HEK293 (cell line): ENCODE measurements around the gene THAP3.

ENCODE experiments used
- GLI4 ChIP-seq: fragments of 450-650 bp; formaldehyde crosslinking; IDR thresholded peaks from 2 replicates; pipeline ENCODE4 v1.5.1; 2016; ENCODE audit warnings: missing biosample characterization, missing genetic modification characterization
- HIC1 ChIP-seq: fragments of 450-650 bp; formaldehyde crosslinking; IDR thresholded peaks from 2 replicates; pipeline ENCODE4 v1.5.1; 2016; ENCODE audit warnings: missing biosample characterization, missing genetic modification characterization
- HOXA7 ChIP-seq: sonication (generic); formaldehyde crosslinking; IDR thresholded peaks from 2 replicates; pipeline ENCODE4 v1.8.1; 2022; ENCODE audit warnings: missing genetic modification reagents, borderline replicate concordance
- HOXC10 ChIP-seq: sonication (generic); formaldehyde crosslinking; IDR thresholded peaks from 2 replicates; pipeline ENCODE4 v1.8.1; 2023; ENCODE audit warnings: mild to moderate bottlenecking, missing genetic modification reagents
- IKZF3 ChIP-seq: fragments of 450-650 bp; IDR thresholded peaks from 2 replicates; pipeline ENCODE4 v1.5.0; 2018; ENCODE audit warnings: missing biosample characterization, mild to moderate bottlenecking, missing genetic modification characterization, moderate library complexity
- KLF1 ChIP-seq: fragments of 450-650 bp; formaldehyde crosslinking; IDR thresholded peaks from 2 replicates; pipeline ENCODE4 v1.5.1; 2016; ENCODE audit warnings: missing biosample characterization, missing genetic modification characterization
- KLF17 ChIP-seq: fragments of 450-650 bp; formaldehyde crosslinking; IDR thresholded peaks from 2 replicates; pipeline ENCODE4 v1.5.1; 2016; ENCODE audit warnings: missing biosample characterization, missing genetic modification characterization
- KLF7 ChIP-seq: fragments of 450-650 bp; formaldehyde crosslinking; IDR thresholded peaks from 2 replicates; pipeline ENCODE4 v1.5.1; 2016; ENCODE audit warnings: missing biosample characterization, missing genetic modification characterization, borderline replicate concordance
- KLF9 ChIP-seq: fragments of 450-650 bp; formaldehyde crosslinking; IDR thresholded peaks from 2 replicates; pipeline ENCODE4 v1.5.1; 2016; ENCODE audit warnings: missing biosample characterization, missing genetic modification characterization, low read depth
- OVOL3 ChIP-seq: fragments of 450-650 bp; formaldehyde crosslinking; IDR thresholded peaks from 2 replicates; pipeline ENCODE4 v1.5.1; 2016; ENCODE audit warnings: missing biosample characterization, missing genetic modification characterization
- PRDM6 ChIP-seq: fragments of 450-650 bp; formaldehyde crosslinking; IDR thresholded peaks from 2 replicates; pipeline ENCODE4 v1.5.1; 2017; ENCODE audit warnings: missing biosample characterization, missing genetic modification characterization
- REPIN1 ChIP-seq: fragments of 450-650 bp; formaldehyde crosslinking; IDR thresholded peaks from 2 replicates; pipeline ENCODE4 v1.5.1; 2017; ENCODE audit warnings: missing biosample characterization, missing genetic modification characterization, low read depth
- SP3 ChIP-seq: fragments of 450-650 bp; formaldehyde crosslinking; IDR thresholded peaks from 2 replicates; pipeline ENCODE4 v1.5.1; 2016; ENCODE audit warnings: missing biosample characterization, missing genetic modification characterization
- SP7 ChIP-seq: fragments of 450-650 bp; formaldehyde crosslinking; IDR thresholded peaks from 2 replicates; pipeline ENCODE4 v1.5.1; 2016; ENCODE audit warnings: missing biosample characterization, missing genetic modification characterization
- ZBTB20 ChIP-seq: fragments of 450-650 bp; formaldehyde crosslinking; IDR thresholded peaks from 2 replicates; pipeline ENCODE4 v1.5.1; 2016; ENCODE audit warnings: missing biosample characterization, missing genetic modification characterization
- ZBTB26 ChIP-seq: fragments of 450-650 bp; formaldehyde crosslinking; optimal IDR thresholded peaks from 2 replicates; pipeline ENCODE3; 2016; ENCODE audit warnings: missing biosample characterization, mild to moderate bottlenecking, missing genetic modification characterization
- ZBTB8A ChIP-seq: fragments of 450-650 bp; formaldehyde crosslinking; IDR thresholded peaks from 2 replicates; pipeline ENCODE4 v1.5.1; 2016; ENCODE audit warnings: missing biosample characterization, missing genetic modification characterization
- ZEB2 ChIP-seq: fragments of 450-650 bp; formaldehyde crosslinking; IDR thresholded peaks from 2 replicates; pipeline ENCODE4 v1.5.1; 2016; ENCODE audit warnings: missing biosample characterization, missing genetic modification characterization
- ZFHX2 ChIP-seq: fragments of 450-650 bp; formaldehyde crosslinking; conservative IDR thresholded peaks from 2 replicates; pipeline ENCODE4 v1.5.1; 2016; ENCODE audit warnings: missing biosample characterization, missing genetic modification characterization
- ZFP69B ChIP-seq: fragments of 450-650 bp; formaldehyde crosslinking; IDR thresholded peaks from 2 replicates; pipeline ENCODE4 v1.5.1; 2016; ENCODE audit warnings: missing biosample characterization, missing genetic modification characterization
- ZNF112 ChIP-seq: fragments of 450-650 bp; formaldehyde crosslinking; IDR thresholded peaks from 2 replicates; pipeline ENCODE4 v1.5.0; 2017; ENCODE audit warnings: missing biosample characterization, missing genetic modification characterization
- ZNF155 ChIP-seq: fragments of 450-650 bp; formaldehyde crosslinking; IDR thresholded peaks from 2 replicates; pipeline ENCODE4 v1.5.1; 2016; ENCODE audit warnings: missing biosample characterization, missing genetic modification characterization
- ZNF16 ChIP-seq: fragments of 450-650 bp; formaldehyde crosslinking; IDR thresholded peaks from 2 replicates; pipeline ENCODE4 v1.5.1; 2016; ENCODE audit warnings: low read depth, missing biosample characterization, missing genetic modification characterization
- ZNF214 ChIP-seq: fragments of 450-650 bp; formaldehyde crosslinking; IDR thresholded peaks from 2 replicates; pipeline ENCODE4 v1.5.1; 2017; ENCODE audit warnings: missing biosample characterization, mild to moderate bottlenecking, missing genetic modification characterization, borderline replicate concordance
- ZNF266 ChIP-seq: fragments of 450-650 bp; formaldehyde crosslinking; IDR thresholded peaks from 2 replicates; pipeline ENCODE4 v1.5.1; 2016; ENCODE audit warnings: missing biosample characterization, missing genetic modification characterization, low read depth
- ZNF324 ChIP-seq: fragments of 450-650 bp; formaldehyde crosslinking; IDR thresholded peaks from 2 replicates; pipeline ENCODE4 v1.5.1; 2016; ENCODE audit warnings: missing biosample characterization, missing genetic modification characterization
- ZNF335 ChIP-seq: fragments of 450-650 bp; formaldehyde crosslinking; conservative IDR thresholded peaks from 2 replicates; pipeline ENCODE4 v1.5.1; 2016; ENCODE audit warnings: missing biosample characterization, missing genetic modification characterization
- ZNF350 ChIP-seq: fragments of 450-650 bp; formaldehyde crosslinking; IDR thresholded peaks from 2 replicates; pipeline ENCODE4 v1.5.0; 2017; ENCODE audit warnings: missing biosample characterization, mild to moderate bottlenecking, missing genetic modification characterization
- ZNF529 ChIP-seq: fragments of 450-650 bp; formaldehyde crosslinking; IDR thresholded peaks from 2 replicates; pipeline ENCODE4 v1.5.1; 2017; ENCODE audit warnings: missing genetic modification characterization, missing biosample characterization; ENCODE audit not compliant: insufficient replicate concordance
- ZNF555 ChIP-seq: fragments of 450-650 bp; formaldehyde crosslinking; conservative IDR thresholded peaks from 2 replicates; pipeline ENCODE4 v1.5.1; 2017; ENCODE audit warnings: missing biosample characterization, mild to moderate bottlenecking, missing genetic modification characterization, inconsistent platforms
- ZNF596 ChIP-seq: fragments of 450-650 bp; IDR thresholded peaks from 2 replicates; pipeline ENCODE4 v1.5.0; 2018; ENCODE audit warnings: missing biosample characterization, mild to moderate bottlenecking, missing genetic modification characterization, moderate library complexity
- ZNF610 ChIP-seq: fragments of 450-650 bp; formaldehyde crosslinking; IDR thresholded peaks from 2 replicates; pipeline ENCODE4 v1.5.1; 2016; ENCODE audit warnings: missing biosample characterization, missing genetic modification characterization, borderline replicate concordance
- ZNF623 ChIP-seq: fragments of 450-650 bp; formaldehyde crosslinking; IDR thresholded peaks from 2 replicates; pipeline ENCODE4 v1.5.1; 2016; ENCODE audit warnings: missing biosample characterization, missing genetic modification characterization
- ZNF629 ChIP-seq: fragments of 450-650 bp; formaldehyde crosslinking; IDR thresholded peaks from 2 replicates; pipeline ENCODE4 v1.5.1; 2017; ENCODE audit warnings: missing biosample characterization, missing genetic modification characterization
- ZNF76 ChIP-seq: fragments of 450-650 bp; formaldehyde crosslinking; IDR thresholded peaks from 2 replicates; pipeline ENCODE4; 2016; ENCODE audit warnings: low read depth, missing biosample characterization, missing genetic modification characterization, borderline replicate concordance
- ZNF843 ChIP-seq: fragments of 450-650 bp; formaldehyde crosslinking; IDR thresholded peaks from 2 replicates; pipeline ENCODE4 v1.5.1; 2016; ENCODE audit warnings: missing biosample characterization, missing genetic modification characterization

THAP3 gene

GRCh38 chr1:6624710-6625583 is at the start of gene THAP3 (continued):
- TF ChIP-seq ZNF623 (tag by site-specific recombination) (no peak), SP7 (tag by site-specific recombination) (peak; percentile 75), GLI4 (tag by site-specific recombination) (no peak), IKZF3 (tag by site-specific recombination) (peak; percentile 41; the same call in 1 of the 2 replicates), PRDM6 (tag by site-specific recombination) (no peak), ZNF610 (tag by site-specific recombination) (no peak), ZNF214 (tag by site-specific recombination) (no peak), ZNF596 (0 out of 2 replicates have a peak, but pooled peaks have one; percentile 14), ZEB2 (tag by site-specific recombination) (peak; percentile 64), HOXC10 (CRISPR knock-in tag) (no peak), ZNF335 (tag by site-specific recombination) (peak; percentile 61), ZNF112 (tag by site-specific recombination) (no peak), ZFP69B (tag by site-specific recombination) (0 out of 2 replicates have a peak, but pooled peaks have one; percentile 37), KLF17 (tag by site-specific recombination) (peak; percentile 88), ZNF266 (tag by site-specific recombination) (no peak), ZBTB20 (tag by site-specific recombination) (peak; percentile 82), ZNF155 (tag by site-specific recombination) (no peak), ZNF629 (tag by site-specific recombination) (peak; percentile 94), ZNF843 (tag by site-specific recombination) (peak; percentile 66), ZBTB26 (tag by site-specific recombination) (peak; percentile 87), REPIN1 (tag by site-specific recombination) (no peak), HIC1 (tag by site-specific recombination) (peak; percentile 89), ZNF350 (tag by site-specific recombination) (no peak), ZNF529 (tag by site-specific recombination) (no peak), ZNF16 (no peak), ZNF76 (tag by site-specific recombination) (peak; percentile 85), KLF7 (peak; percentile 15; the same call in 1 of the 2 replicates), HOXA7 (0 out of 2 replicates have a peak, but pooled peaks have one; percentile 63), OVOL3 (tag by site-specific recombination) (no peak), ZNF555 (tag by site-specific recombination) (no peak), ZNF324 (tag by site-specific recombination) (0 out of 2 replicates have a peak, but pooled peaks have one; percentile 37), SP3 (tag by site-specific recombination) (peak; percentile 94), KLF1 (tag by site-specific recombination) (peak; percentile 68), KLF9 (tag by site-specific recombination) (peak; percentile 95), ZBTB8A (tag by site-specific recombination) (peak; percentile 69), ZFHX2 (tag by site-specific recombination) (no peak)
